Prostate gland (tissue), 2 donors: Measurements from ENCODE around the gene RTP5. TPM values are rescaled to one million over a fixed set of nuclear protein-coding genes. Genes with fewer than 3 reads are reported as not detected.
A peak's percentile ranks its signal among the peaks of the same experiment; 100 is the strongest.

Source experiments
- DNase-seq: peaks from one replicate; pipeline ENCODE4 v3.0.0-alpha.2; 2019; ENCODE audit warnings: low spot score
- H3K27ac ChIP-seq, 2 donors: fragments of 200-600 bp; sonication (generic); 2 replicates each; pipeline ENCODE4 v1.5.1; 2017 to 2019
- H3K27me3 ChIP-seq: fragments of 200-600 bp; sonication (generic); replicated peaks from 2 replicates; pipeline ENCODE4 v1.5.1; 2019; ENCODE audit not compliant: insufficient read depth
- H3K36me3 ChIP-seq, 2 donors: fragments of 200-600 bp; sonication (generic); 1 replicate in 1 of 2; 2 replicates in 1 of 2; pipeline versions ENCODE4 v1.5.1 to v1.8.1; 2017 to 2019
- H3K4me1 ChIP-seq: fragments of 200-600 bp; sonication (generic); replicated peaks from 2 replicates; pipeline ENCODE4 v1.5.1; 2019
- H3K4me3 ChIP-seq, 2 donors: fragments of 200-600 bp; sonication (generic); 2 replicates each; pipeline ENCODE4 v1.5.1; 2017 to 2019
- H3K9me3 ChIP-seq: fragments of 200-600 bp; sonication (generic); 2 replicates; pipeline ENCODE4 v1.5.1; 2017
- CTCF ChIP-seq, 4 experiments: fragments of 200-600 bp in 2 of 4; fragments of 450-650 bp in 2 of 4; sonication (generic) in 2 of 4; IDR thresholded peaks; 1 replicate in 3 of 4; 2 replicates in 1 of 4; pipeline ENCODE4 v1.5.1; 2016 to 2019; ENCODE audit warnings: antibody characterized with exemption in 4 of 4, mild to moderate bottlenecking in 2 of 4, moderate library complexity in 2 of 4
- POLR2A ChIP-seq: fragments of 450-650 bp; IDR thresholded peaks from one replicate; pipeline ENCODE4 v1.6.1; 2016; ENCODE audit warnings: antibody characterized with exemption, mild to moderate bottlenecking
- POLR2AphosphoS5 ChIP-seq: sonication (generic); formaldehyde crosslinking; IDR thresholded peaks from one replicate; pipeline ENCODE4 v1.6.1; 2017; ENCODE audit warnings: antibody characterized with exemption
- WGBS: methylation state at CpG from one replicate; pipeline ENCODE4 v1.1.5; 2018; 5-methylcytosine and 5-hydroxymethylcytosine counted together
- intact Hi-C: fragments of 100-400 bp; cut with DNase I; formaldehyde crosslinking; loops from one replicate; pipeline ENCODE4 v1.14.2; 2022
- total RNA-seq, 2 donors: library from RNA; depleted of rRNA; stranded (reverse); fragments of >200 nt; gene quantifications; one replicate each; pipeline ENCODE4 v1.1.0, GENCODE V29; 2016

Gene RTP5
- total RNA-seq, 2 donors from 2014 or later, result 0.14 to 0.28 TPM

GRCh38 chr2:241882091-241882625, 12.6 kb downstream of the RTP5 start:
- DNase-seq, result peak; percentile 69
- H3K27me3 ChIP-seq, result no peaks in the 10 kb centered on the region
- peak overlapping the region; percentile 88 to 89 for H3K27ac ChIP-seq
- H3K9me3 ChIP-seq, result no peaks in the 10 kb centered on the region
- no peaks in the 10 kb centered on the region for H3K36me3 ChIP-seq
- TF ChIP-seq POLR2AphosphoS5, result peak; percentile 15
- TF ChIP-seq POLR2A, result no peak
- TF ChIP-seq CTCF (IDR thresholded peaks at IDR 0.05), result peak in 1 of 4 experiments; percentile 28
- intact Hi-C loops, result loop anchor here (5.0 to 10.0 kb wide), 2 partner anchors 53 to 180 kb away; partner anchors contain the start of gene ING5
- H3K4me3 ChIP-seq, result peak overlapping the region; percentile 29 to 53
- 5% methylated on average over 22 of the region's 23 CpGs for WGBS
- no peaks in the 10 kb centered on the region for H3K4me1 ChIP-seq

- H3K27me3 ChIP-seq, result no peaks in the 10 kb centered on the region
- DNase-seq, result no peak
- no peaks in the 10 kb centered on the region for H3K36me3 ChIP-seq
- no peaks in the 10 kb centered on the region for H3K9me3 ChIP-seq
- intact Hi-C loops, result loop anchor here (5.0 to 10.0 kb wide), 2 partner anchors 50 to 183 kb away; partner anchors contain the start of gene ING5
- 99% methylated on average over 8 of the region's 8 CpGs for WGBS
- no peak overlapping the region for H3K4me3 ChIP-seq
- no peaks in the 10 kb centered on the region for H3K4me1 ChIP-seq
- no peak overlapping the region for H3K27ac ChIP-seq
- TF ChIP-seq POLR2AphosphoS5, result no peak
- TF ChIP-seq POLR2A, result no peak
- no peak for TF ChIP-seq CTCF (IDR thresholded peaks at IDR 0.05)
These were observed 15.4 kb downstream of the RTP5 start for GRCh38 chr2:241884951-241885290.

GRCh38 chr2:241885291-241885945, 15.9 kb downstream of the RTP5 start:
- no peak overlapping the region for H3K27ac ChIP-seq
- WGBS, result 86% methylated on average over 16 of the region's 16 CpGs
- H3K27me3 ChIP-seq, result no peaks in the 10 kb centered on the region
- H3K4me1 ChIP-seq, result no peaks in the 10 kb centered on the region
- intact Hi-C loops, result loop anchor here (10.0 kb wide), 1 partner anchor 49 kb away; no protein-coding TSS in a partner anchor
- no peak for DNase-seq
- H3K9me3 ChIP-seq, result no peaks in the 10 kb centered on the region
- no peak for TF ChIP-seq POLR2A
- no peak for TF ChIP-seq CTCF (IDR thresholded peaks at IDR 0.05)
- TF ChIP-seq POLR2AphosphoS5, result no peak
- H3K4me3 ChIP-seq, result no peak overlapping the region
- no peaks in the 10 kb centered on the region for H3K36me3 ChIP-seq

GRCh38 chr2:241885946-241886643, 16.6 kb downstream of the RTP5 start:
- H3K27me3 ChIP-seq, result no peaks in the 10 kb centered on the region
- intact Hi-C loops, result loop anchor here (10.0 kb wide), 1 partner anchor 49 kb away; no protein-coding TSS in a partner anchor
- H3K27ac ChIP-seq, result no peak overlapping the region
- H3K36me3 ChIP-seq, result no peaks in the 10 kb centered on the region
- TF ChIP-seq POLR2A, result no peak
- no peak for TF ChIP-seq POLR2AphosphoS5
- no peak for TF ChIP-seq CTCF (IDR thresholded peaks at IDR 0.05)
- peaks cover 6% of the 10 kb centered on the region for H3K4me1 ChIP-seq
- no peaks in the 10 kb centered on the region for H3K9me3 ChIP-seq
- WGBS, result 77% methylated on average over 15 of the region's 15 CpGs
- no peak for DNase-seq
- no peak overlapping the region for H3K4me3 ChIP-seq
